Ovary (tissue), 9 donors: ENCODE measurements around the gene INSYN2A. TPM values are rescaled to one million over a fixed set of nuclear protein-coding genes. Genes with fewer than 3 reads are reported as not detected.

ENCODE experiments used
- DNase-seq, 5 donors: peaks; one replicate each; pipeline ENCODE4 v3.0.0-alpha.2; 2019 to 2020
- H3K27ac ChIP-seq, 2 donors: fragments of 200-600 bp; one replicate each; pipeline versions ENCODE4 v1.5.1 to v1.8.0; 2019 to 2022
- H3K27me3 ChIP-seq: fragments of 200-600 bp; one replicate; pipeline ENCODE4 v1.8.0; 2022
- H3K36me3 ChIP-seq: fragments of 200-600 bp; sonication (generic); one replicate; pipeline ENCODE4 v1.5.1; 2019
- H3K4me1 ChIP-seq: one replicate; pipeline ENCODE4 v1.8.1; 2013; ENCODE audit warnings: mild to moderate bottlenecking, moderate library complexity; ENCODE audit not compliant: insufficient read depth
- H3K4me3 ChIP-seq: fragments of 200-600 bp; sonication (generic); one replicate; pipeline ENCODE4 v1.5.1; 2017
- H3K9me3 ChIP-seq, 2 donors: fragments of 200-600 bp in 1 of 2; sonication (generic) in 1 of 2; one replicate each; pipeline versions ENCODE4 v1.5.1 to v1.8.1; 2013 to 2019; ENCODE audit warnings: mild to moderate bottlenecking in 1 of 2, moderate library complexity in 1 of 2
- EP300 ChIP-seq: sonication (generic); formaldehyde crosslinking; IDR thresholded peaks from one replicate; pipeline ENCODE4 v1.6.1; 2017; ENCODE audit warnings: antibody characterized with exemption
- POLR2A ChIP-seq: fragments of 450-650 bp; IDR thresholded peaks from one replicate; pipeline ENCODE4 v1.6.1; 2017; ENCODE audit warnings: antibody characterized with exemption, mild to moderate bottlenecking, moderate library complexity
- WGBS, 3 donors: extraction: QIAGEN DNeasy Blood & Tissue Kit in 1 of 3; methylation state at CpG; one replicate each; pipeline versions ENCODE4 v1.1.5 to v1.1.7; 2013 to 2017; 5-methylcytosine and 5-hydroxymethylcytosine counted together
- intact Hi-C, 4 donors: fragments of 100-400 bp; cut with DNase I; formaldehyde crosslinking; loops; one replicate each; pipeline versions ENCODE4 v1.11.0 to v1.15.1; 2022 to 2023
- polyA plus RNA-seq, 2 donors: library from polyadenylated mRNA; stranded (reverse); fragments of 200-250 nt in 1 of 2; fragments of 350-450 nt in 1 of 2; fragmentation: Illumina TruSeq in 1 of 2; extraction: RNeasy Lipid Tissue Mini Kit (QIAGEN cat#74804) in 1 of 2; gene quantifications; one replicate each; pipeline ENCODE4 v1.2.3, GENCODE V29; 2013 to 2014
- total RNA-seq, 7 donors: library from RNA; depleted of rRNA in 2 of 7; stranded (reverse); fragments of >200 nt in 2 of 7; fragmentation: NEBNext Ultra II Directional in 3 of 7; extraction: Animal tissue kit (Norgen Biotek cat#: 25700) in 3 of 7; gene quantifications; one replicate each; pipeline versions ENCODE4 v1.1.0 to v1.2.4, GENCODE V29; 2016 to 2023
- TF ChIP-seq, protein P1 (sequence below), 3 donors: fragments of 450-650 bp in 2 of 3; fragments of 200-600 bp in 1 of 3; IDR thresholded peaks; one replicate each; pipeline versions ENCODE4 v1.5.1 to v1.8.0; 2016 to 2022; ENCODE audit warnings: antibody characterized with exemption in 3 of 3, mild to moderate bottlenecking in 1 of 3
- donor health status: DM: no; HTN: no; CAD: no; lungs with moderate emphysema.
- donor health status: DM: no; HTN: no; CAD: no.
- donor health status: Bipolar disorder and iron deficiency.
- donor health status: DM: yes; HTN: yes; CAD: no.
- donor health status: DM: no; HTN: no; CAD: no.
- donor health status: DM: yes; HTN: yes; CAD: no.

Gene INSYN2A
- total and polyA plus RNA-seq, 9 donors: 0.12 to 1.7 (median 0.27) TPM

DNA sequence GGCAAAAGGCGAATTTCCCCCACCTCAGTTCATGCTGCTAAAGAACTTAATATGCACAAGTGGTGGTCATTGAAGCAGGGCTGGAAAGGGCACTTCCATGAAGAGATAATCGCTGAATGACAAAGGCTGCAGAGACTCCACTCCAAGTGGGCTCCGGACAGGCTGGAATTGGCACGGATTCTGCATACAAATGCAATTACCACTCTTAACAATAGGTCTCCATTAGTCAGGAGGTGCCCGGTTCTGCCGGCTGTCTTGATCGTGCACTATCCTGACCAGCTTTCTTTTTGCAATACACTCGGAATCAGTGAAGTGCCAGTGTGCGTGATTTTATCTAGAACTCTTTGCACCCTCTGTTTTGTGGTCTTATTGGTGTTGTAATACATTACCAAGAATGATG lies 49.7 kb downstream of the INSYN2A start:
- no peak overlapping the region for H3K27ac ChIP-seq
- no peaks in the 10 kb centered on the region for H3K4me1 ChIP-seq
- H3K36me3 ChIP-seq: no peaks in the 10 kb centered on the region
- 95 to 97% (median 96%) methylated on average over 9 of the region's 9 CpGs for WGBS, 3 donors
- intact Hi-C loops: no loop called here
- H3K4me3 ChIP-seq: no peak overlapping the region
- no peaks in the 10 kb centered on the region for H3K9me3 ChIP-seq
- TF ChIP-seq EP300 (no peak), POLR2A (no peak)
- TF ChIP-seq, protein P1, sequence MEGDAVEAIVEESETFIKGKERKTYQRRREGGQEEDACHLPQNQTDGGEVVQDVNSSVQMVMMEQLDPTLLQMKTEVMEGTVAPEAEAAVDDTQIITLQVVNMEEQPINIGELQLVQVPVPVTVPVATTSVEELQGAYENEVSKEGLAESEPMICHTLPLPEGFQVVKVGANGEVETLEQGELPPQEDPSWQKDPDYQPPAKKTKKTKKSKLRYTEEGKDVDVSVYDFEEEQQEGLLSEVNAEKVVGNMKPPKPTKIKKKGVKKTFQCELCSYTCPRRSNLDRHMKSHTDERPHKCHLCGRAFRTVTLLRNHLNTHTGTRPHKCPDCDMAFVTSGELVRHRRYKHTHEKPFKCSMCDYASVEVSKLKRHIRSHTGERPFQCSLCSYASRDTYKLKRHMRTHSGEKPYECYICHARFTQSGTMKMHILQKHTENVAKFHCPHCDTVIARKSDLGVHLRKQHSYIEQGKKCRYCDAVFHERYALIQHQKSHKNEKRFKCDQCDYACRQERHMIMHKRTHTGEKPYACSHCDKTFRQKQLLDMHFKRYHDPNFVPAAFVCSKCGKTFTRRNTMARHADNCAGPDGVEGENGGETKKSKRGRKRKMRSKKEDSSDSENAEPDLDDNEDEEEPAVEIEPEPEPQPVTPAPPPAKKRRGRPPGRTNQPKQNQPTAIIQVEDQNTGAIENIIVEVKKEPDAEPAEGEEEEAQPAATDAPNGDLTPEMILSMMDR (IDR thresholded peaks at IDR 0.05): no peak
- DNase-seq: no peak
- H3K27me3 ChIP-seq: no peaks in the 10 kb centered on the region
